ENCODE data around the gene AGAP3.

Gene AGAP3

DNA sequence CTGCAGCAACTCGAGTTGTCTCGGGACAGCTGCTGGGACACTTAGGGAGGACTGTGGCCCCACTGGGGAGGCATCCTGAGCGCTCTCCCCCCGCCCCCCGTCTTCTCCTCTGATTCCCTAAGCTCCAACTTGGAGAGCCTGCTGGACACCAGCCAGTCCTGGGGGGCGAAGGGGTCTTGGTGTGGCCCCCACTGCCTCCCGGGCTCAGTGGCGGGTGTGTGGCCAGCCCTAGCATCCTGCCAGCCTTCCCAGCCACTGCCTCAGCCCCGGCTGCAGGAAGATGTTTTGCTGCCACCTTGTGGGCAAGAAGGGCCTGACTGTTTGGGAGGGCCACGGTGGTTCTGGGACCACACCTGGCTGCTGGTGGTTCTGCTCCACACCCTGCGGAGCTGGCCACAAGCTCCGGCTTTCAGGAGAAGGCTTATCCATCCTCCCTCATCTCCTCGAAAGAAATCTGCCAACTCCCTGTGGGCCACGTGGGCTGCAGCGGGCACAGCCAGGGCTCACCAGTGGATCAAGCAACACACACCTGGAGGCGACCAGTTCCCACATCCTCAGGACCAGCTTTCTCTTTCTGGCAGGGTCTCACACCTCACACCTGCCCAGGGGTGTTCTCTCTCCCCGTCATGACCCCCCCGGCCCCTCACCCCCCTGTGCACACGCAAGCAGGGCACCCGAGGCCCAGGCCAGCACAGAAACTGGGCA is 24.8 kb downstream of the AGAP3 start:
- TF ChIP-seq, protein P1, sequence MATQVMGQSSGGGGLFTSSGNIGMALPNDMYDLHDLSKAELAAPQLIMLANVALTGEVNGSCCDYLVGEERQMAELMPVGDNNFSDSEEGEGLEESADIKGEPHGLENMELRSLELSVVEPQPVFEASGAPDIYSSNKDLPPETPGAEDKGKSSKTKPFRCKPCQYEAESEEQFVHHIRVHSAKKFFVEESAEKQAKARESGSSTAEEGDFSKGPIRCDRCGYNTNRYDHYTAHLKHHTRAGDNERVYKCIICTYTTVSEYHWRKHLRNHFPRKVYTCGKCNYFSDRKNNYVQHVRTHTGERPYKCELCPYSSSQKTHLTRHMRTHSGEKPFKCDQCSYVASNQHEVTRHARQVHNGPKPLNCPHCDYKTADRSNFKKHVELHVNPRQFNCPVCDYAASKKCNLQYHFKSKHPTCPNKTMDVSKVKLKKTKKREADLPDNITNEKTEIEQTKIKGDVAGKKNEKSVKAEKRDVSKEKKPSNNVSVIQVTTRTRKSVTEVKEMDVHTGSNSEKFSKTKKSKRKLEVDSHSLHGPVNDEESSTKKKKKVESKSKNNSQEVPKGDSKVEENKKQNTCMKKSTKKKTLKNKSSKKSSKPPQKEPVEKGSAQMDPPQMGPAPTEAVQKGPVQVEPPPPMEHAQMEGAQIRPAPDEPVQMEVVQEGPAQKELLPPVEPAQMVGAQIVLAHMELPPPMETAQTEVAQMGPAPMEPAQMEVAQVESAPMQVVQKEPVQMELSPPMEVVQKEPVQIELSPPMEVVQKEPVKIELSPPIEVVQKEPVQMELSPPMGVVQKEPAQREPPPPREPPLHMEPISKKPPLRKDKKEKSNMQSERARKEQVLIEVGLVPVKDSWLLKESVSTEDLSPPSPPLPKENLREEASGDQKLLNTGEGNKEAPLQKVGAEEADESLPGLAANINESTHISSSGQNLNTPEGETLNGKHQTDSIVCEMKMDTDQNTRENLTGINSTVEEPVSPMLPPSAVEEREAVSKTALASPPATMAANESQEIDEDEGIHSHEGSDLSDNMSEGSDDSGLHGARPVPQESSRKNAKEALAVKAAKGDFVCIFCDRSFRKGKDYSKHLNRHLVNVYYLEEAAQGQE (IDR thresholded peaks at IDR 0.05; ENCODE audit: insufficient read depth in 1 of 2, low read depth in 2 of 2, low read length in 2 of 2), result no peak
- TF ChIP-seq TAF1 (IDR thresholded peaks at IDR 0.05; ENCODE audit: borderline replicate concordance, insufficient read depth, low read length), result no peak
- TF ChIP-seq FOXP2 (optimal IDR thresholded peaks at IDR 0.05; ENCODE audit: borderline replicate concordance, extremely low read depth, extremely low read length, insufficient read depth), result no peak
- TF ChIP-seq SIN3A (IDR thresholded peaks at IDR 0.05; ENCODE audit: borderline replicate concordance, insufficient read depth, low read length), result no peak
- TF ChIP-seq POLR2AphosphoS5 (IDR thresholded peaks at IDR 0.05; ENCODE audit: low read depth, low read length), result no peak

DNA sequence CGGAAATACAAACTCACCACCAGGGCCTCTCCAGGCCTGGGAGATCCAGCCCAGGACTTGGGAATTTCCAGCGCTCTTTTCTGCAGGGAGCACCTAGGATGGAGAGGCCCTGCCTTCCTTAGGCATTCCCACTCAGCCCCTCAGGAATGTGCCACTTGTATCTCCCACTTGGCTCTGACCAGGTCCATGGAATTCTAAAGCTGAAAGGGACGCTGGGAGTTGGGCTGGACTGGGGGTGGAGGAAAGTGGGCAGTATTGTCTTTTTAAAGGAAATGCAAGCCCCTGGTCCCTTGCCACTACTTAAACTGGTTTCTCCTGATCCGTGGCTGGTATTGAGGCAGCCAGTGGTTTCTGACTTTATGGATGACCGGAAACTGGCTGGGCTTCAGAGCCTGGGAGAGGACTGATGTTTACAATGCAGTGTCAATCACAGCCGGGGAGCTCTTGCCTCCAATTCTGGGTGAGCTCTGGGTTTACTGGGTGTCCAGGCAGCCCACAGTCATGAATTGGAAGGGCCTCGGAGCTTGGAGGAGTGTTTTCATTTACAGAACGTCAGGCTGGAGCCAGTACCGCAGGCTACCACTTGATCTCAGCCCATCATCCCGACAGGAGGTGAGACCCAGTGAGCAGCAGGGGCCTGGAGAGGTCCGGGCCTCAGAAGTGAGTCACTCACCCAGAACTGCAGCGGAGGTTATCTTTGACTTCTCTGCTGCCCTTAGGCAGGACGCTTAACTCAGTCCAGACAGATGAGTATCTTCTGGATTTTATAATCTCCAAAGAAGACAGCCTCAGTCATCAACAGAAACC is 27.3 kb downstream of the AGAP3 start:
- TF ChIP-seq FOXP2 (optimal IDR thresholded peaks at IDR 0.05; ENCODE audit: borderline replicate concordance, extremely low read depth, extremely low read length, insufficient read depth) (no peak), SIN3A (IDR thresholded peaks at IDR 0.05; ENCODE audit: borderline replicate concordance, insufficient read depth, low read length) (no peak), POLR2AphosphoS5 (IDR thresholded peaks at IDR 0.05; ENCODE audit: low read depth, low read length) (no peak), TAF1 (IDR thresholded peaks at IDR 0.05; ENCODE audit: borderline replicate concordance, insufficient read depth, low read length) (no peak)
- TF ChIP-seq, protein P1 (IDR thresholded peaks at IDR 0.05; ENCODE audit: insufficient read depth in 1 of 2, low read depth in 2 of 2, low read length in 2 of 2), result no peak

DNA sequence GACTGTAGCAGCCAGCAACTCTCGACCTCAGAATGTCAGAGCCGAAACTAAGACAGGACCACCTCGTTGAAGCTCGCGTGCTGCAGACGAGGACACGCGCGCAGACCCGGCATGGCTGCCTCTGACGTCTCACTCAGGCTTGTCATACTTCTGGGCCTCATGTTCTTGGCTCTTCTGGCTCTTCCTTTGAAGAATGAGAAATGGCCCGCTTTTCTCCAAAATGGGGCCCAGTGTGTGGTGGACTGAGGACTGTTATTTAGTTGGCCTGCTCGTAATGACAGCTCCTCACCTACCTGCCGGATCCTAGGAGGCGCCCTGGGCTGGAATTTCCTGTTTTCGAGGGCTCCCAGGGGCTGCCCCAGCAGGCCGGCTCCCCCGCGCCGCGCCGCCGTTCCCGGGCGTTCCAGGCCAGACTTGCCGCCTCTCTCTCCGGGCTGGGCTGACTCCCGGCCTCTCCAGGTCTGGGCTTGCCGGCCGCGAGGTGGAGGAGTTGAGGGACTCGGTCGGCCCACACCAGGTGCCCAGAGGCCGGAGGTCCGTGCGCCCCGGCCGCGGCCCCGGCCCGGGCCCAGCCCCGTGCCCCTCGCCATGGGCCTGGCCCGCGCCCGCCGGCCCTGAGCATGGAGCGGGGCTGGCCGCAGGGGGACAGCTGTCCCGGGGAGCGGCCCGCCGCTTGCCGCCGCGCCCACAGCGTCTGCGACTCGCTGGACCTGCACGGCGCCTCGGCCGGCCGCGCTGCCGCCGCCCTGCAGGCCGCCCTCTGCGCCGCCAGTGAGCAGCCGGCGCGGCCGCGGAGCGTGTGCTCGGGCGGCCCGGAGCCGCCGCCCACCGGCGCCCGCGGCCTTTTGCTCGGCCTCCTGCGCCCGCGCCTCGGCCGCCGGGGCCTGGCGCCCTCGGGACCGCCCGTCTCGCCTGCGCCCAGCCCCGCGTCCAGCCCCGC is 28.1 kb downstream of the AGAP3 start:
- TF ChIP-seq, protein P1 (IDR thresholded peaks at IDR 0.05; ENCODE audit: insufficient read depth in 1 of 2, low read depth in 2 of 2, low read length in 2 of 2), result no peak
- TF ChIP-seq TAF1 (IDR thresholded peaks at IDR 0.05; ENCODE audit: borderline replicate concordance, insufficient read depth, low read length), result no peak

DNA sequence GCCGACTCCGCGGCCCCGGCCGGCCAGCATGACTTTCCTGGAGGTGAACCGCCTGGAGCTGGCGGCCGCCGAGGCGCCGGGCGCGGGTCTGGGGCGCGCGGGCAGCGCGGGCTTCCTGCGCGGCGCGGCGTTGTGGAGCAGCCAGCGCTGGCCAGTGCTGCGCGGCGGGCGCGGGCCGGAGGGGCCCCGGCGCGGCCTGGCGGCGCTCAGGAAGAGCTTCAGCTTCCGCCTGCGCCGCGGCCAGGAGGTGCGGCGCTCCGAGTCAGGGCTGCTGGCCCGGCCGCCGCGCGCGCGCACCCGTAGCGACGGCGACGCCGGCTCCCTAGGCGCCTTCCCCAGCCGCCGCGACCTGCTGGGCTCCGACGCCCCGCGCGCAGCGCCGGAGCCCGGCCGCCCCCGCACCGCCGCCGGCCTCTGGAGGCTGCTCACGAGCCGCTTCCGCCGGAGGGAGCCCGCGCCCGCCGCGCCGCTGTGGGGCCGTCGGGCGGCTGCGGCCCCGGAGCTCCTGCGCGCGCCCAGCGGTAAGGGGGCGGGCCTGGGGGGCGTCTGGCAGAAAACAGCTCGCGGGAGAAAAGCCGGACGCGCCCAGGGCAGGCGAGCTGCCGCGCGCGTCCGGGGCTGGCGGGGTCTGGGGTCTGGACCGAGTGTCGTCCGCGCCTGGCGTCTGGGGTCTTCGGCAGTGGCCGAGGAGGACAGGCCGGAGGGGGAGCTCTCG is 29.0 kb downstream of the AGAP3 start:
- TF ChIP-seq FOXP2 (optimal IDR thresholded peaks at IDR 0.05; ENCODE audit: borderline replicate concordance, extremely low read depth, extremely low read length, insufficient read depth) (no peak), POLR2AphosphoS5 (IDR thresholded peaks at IDR 0.05; ENCODE audit: low read depth, low read length) (no peak), SIN3A (IDR thresholded peaks at IDR 0.05; ENCODE audit: borderline replicate concordance, insufficient read depth, low read length) (no peak), TAF1 (IDR thresholded peaks at IDR 0.05; ENCODE audit: borderline replicate concordance, insufficient read depth, low read length) (no peak)
- TF ChIP-seq, protein P1 (IDR thresholded peaks at IDR 0.05; ENCODE audit: insufficient read depth in 1 of 2, low read depth in 2 of 2, low read length in 2 of 2), result no peak

All from PFSK-1 (cell line).